ENCODE results near the gene PLEKHA6. TPM values are rescaled to one million over a fixed set of nuclear protein-coding genes. Genes with fewer than 3 reads are reported as not detected.

Gene PLEKHA6
- total and polyA plus RNA-seq, 2 donors (not counting 1 experiment from before 2014, with no cell fraction given): 0.31 to 0.47 TPM

DNA sequence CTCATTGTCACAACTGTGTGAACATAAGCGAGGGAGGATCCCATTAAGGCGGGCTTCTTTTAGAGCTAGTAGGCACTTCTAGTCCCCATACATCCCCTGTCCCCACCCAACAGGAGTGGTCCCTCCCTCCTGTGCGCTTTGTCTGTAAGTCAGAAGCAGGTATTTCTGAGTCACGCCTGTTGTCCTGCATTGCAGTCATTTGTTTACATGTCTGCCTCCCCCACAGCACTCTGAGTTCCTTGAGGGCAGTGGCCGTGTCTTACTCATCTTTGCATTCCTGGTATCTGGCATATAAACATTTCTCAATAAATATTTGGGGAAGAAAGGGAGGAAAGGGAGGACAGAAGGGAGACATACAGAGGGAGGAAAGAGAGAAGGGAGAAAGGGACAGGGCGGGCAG, 40.3 kb downstream of the PLEKHA6 start:
- no peaks in the 10 kb centered on the region for H3K36me3 ChIP-seq (replicated peaks in 1 of 2; ENCODE audit: control extremely low read depth in 1 of 2, control insufficient read depth in 1 of 2, extremely low read depth in 1 of 2, insufficient read depth in 2 of 2, low read length in 1 of 2)
- Mint-ChIP-seq H3K9me3 (ENCODE audit: insufficient read depth) (no peaks in the 10 kb centered on the region), H3K4me3 (no peak overlapping the region), H3K4me1 (peaks cover 2% of the 10 kb centered on the region), H3K27ac (no peak overlapping the region), H3K27me3 (peaks cover 26% of the 10 kb centered on the region)
- DNase-seq (no peak), ATAC-seq (ENCODE audit: low read depth) (no peak)
- no peak for TF ChIP-seq EZH2 (IDR thresholded peaks at IDR 0.05; ENCODE audit: borderline replicate concordance, insufficient read depth, low read depth, low read length, poor library complexity, severe bottlenecking)
- TF ChIP-seq, protein P1, sequence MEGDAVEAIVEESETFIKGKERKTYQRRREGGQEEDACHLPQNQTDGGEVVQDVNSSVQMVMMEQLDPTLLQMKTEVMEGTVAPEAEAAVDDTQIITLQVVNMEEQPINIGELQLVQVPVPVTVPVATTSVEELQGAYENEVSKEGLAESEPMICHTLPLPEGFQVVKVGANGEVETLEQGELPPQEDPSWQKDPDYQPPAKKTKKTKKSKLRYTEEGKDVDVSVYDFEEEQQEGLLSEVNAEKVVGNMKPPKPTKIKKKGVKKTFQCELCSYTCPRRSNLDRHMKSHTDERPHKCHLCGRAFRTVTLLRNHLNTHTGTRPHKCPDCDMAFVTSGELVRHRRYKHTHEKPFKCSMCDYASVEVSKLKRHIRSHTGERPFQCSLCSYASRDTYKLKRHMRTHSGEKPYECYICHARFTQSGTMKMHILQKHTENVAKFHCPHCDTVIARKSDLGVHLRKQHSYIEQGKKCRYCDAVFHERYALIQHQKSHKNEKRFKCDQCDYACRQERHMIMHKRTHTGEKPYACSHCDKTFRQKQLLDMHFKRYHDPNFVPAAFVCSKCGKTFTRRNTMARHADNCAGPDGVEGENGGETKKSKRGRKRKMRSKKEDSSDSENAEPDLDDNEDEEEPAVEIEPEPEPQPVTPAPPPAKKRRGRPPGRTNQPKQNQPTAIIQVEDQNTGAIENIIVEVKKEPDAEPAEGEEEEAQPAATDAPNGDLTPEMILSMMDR (IDR thresholded peaks at IDR 0.05): no peak
- no peaks in the 10 kb centered on the region for H3K4me1 ChIP-seq (ENCODE audit: control insufficient read depth in 2 of 2, insufficient read depth in 2 of 2, low read length in 2 of 2)
- POLR2A ChIA-PET: no interaction called here
- no peaks in the 10 kb centered on the region for H3K79me2 ChIP-seq (ENCODE audit: control insufficient read depth, insufficient read depth, low read length)
- no peak overlapping the region for H3K27ac ChIP-seq (ENCODE audit: low read length in 2 of 2)
- no peak overlapping the region for H2AFZ ChIP-seq (ENCODE audit: insufficient read depth, low read depth, low read length, poor library complexity, severe bottlenecking)
- no peaks in the 10 kb centered on the region for H3K9me3 ChIP-seq (ENCODE audit: control extremely low read depth in 1 of 3, control insufficient read depth in 2 of 3, insufficient read depth in 1 of 3, low read length in 2 of 3)
- no peaks in the 10 kb centered on the region for H4K20me1 ChIP-seq (ENCODE audit: control insufficient read depth, insufficient read depth, low read length, poor library complexity, severe bottlenecking)
- CTCF ChIA-PET: no interaction called here
- no peak overlapping the region for H3K9ac ChIP-seq (ENCODE audit: low read length)
- no peak overlapping the region for H3K4me2 ChIP-seq (replicated peaks; ENCODE audit: low read depth, low read length, poor library complexity, severe bottlenecking)
- no peak overlapping the region for H3K4me3 ChIP-seq (ENCODE audit: control extremely low read depth in 1 of 5, extremely low read depth in 1 of 5, insufficient read depth in 1 of 5, low read depth in 2 of 5, low read length in 4 of 5)
- intact Hi-C loops (cut with micrococcal nuclease): no loop called here
- H3K27me3 ChIP-seq (replicated peaks in 1 of 4; ENCODE audit: control extremely low read depth in 1 of 4, control insufficient read depth in 3 of 4, insufficient read depth in 4 of 4, low read length in 3 of 4): no peaks in the 10 kb centered on the region
- 88% methylated on average over 4 of the region's 6 CpGs for WGBS (ENCODE audit: insufficient coverage)

DNA sequence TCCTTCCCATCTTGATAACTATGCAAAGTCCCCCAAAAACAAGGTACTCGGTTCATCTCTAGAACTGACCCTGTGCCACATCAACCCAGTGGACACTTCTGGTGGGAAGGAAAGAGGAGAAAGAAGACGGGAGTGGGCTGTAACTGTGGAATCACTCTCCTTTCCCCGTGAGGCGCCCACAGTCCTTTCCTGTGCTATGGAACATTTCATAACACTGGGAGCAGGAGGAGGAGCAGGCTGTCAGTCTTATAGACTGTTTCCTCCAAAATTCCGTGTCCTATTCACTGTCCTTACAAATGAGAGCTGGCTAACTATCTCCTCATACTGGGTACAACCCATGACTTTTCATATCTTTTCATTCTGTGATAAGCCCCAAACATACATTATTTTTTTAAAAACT, 40.7 kb downstream of the PLEKHA6 start:
- H2AFZ ChIP-seq (ENCODE audit: insufficient read depth, low read depth, low read length, poor library complexity, severe bottlenecking): no peak overlapping the region
- H3K27ac Mint-ChIP-seq: no peak overlapping the region
- ChIA-PET POLR2A (no interaction called here), CTCF (no interaction called here)
- no peaks in the 10 kb centered on the region for H4K20me1 ChIP-seq (ENCODE audit: control insufficient read depth, insufficient read depth, low read length, poor library complexity, severe bottlenecking)
- H3K4me1 Mint-ChIP-seq: peaks cover 6% of the 10 kb centered on the region
- peaks cover 0 to 3% of the 10 kb centered on the region in 2 donors for H3K4me1 ChIP-seq (ENCODE audit: control insufficient read depth in 2 of 2, insufficient read depth in 2 of 2, low read length in 2 of 2)
- 75% methylated on average over 2 of the region's 5 CpGs for WGBS (ENCODE audit: insufficient coverage)
- no peak for DNase-seq
- no peak for ATAC-seq (ENCODE audit: low read depth)
- no peaks in the 10 kb centered on the region for H3K36me3 ChIP-seq (replicated peaks in 1 of 2; ENCODE audit: control extremely low read depth in 1 of 2, control insufficient read depth in 1 of 2, extremely low read depth in 1 of 2, insufficient read depth in 2 of 2, low read length in 1 of 2)
- no peaks in the 10 kb centered on the region for H3K9me3 Mint-ChIP-seq (ENCODE audit: insufficient read depth)
- no peak for TF ChIP-seq EZH2 (IDR thresholded peaks at IDR 0.05; ENCODE audit: borderline replicate concordance, insufficient read depth, low read depth, low read length, poor library complexity, severe bottlenecking)
- TF ChIP-seq, protein P1 (IDR thresholded peaks at IDR 0.05): no peak
- H3K27ac ChIP-seq (ENCODE audit: low read length in 2 of 2): no peak overlapping the region
- H3K27me3 ChIP-seq (replicated peaks in 1 of 4; ENCODE audit: control extremely low read depth in 1 of 4, control insufficient read depth in 3 of 4, insufficient read depth in 4 of 4, low read length in 3 of 4): no peaks in the 10 kb centered on the region
- no peak overlapping the region for H3K4me3 ChIP-seq (ENCODE audit: control extremely low read depth in 1 of 5, extremely low read depth in 1 of 5, insufficient read depth in 1 of 5, low read depth in 2 of 5, low read length in 4 of 5)
- peaks cover 24% of the 10 kb centered on the region for H3K27me3 Mint-ChIP-seq
- H3K4me3 Mint-ChIP-seq: no peak overlapping the region
- intact Hi-C loops (cut with micrococcal nuclease): no loop called here
- no peaks in the 10 kb centered on the region for H3K9me3 ChIP-seq (ENCODE audit: control extremely low read depth in 1 of 3, control insufficient read depth in 2 of 3, insufficient read depth in 1 of 3, low read length in 2 of 3)
- no peak overlapping the region for H3K4me2 ChIP-seq (replicated peaks; ENCODE audit: low read depth, low read length, poor library complexity, severe bottlenecking)
- no peaks in the 10 kb centered on the region for H3K79me2 ChIP-seq (ENCODE audit: control insufficient read depth, insufficient read depth, low read length)
- H3K9ac ChIP-seq (ENCODE audit: low read length): no peak overlapping the region
